B cell (primary cell): ENCODE results near the gene REG1A.

Source experiments
- CTCF ChIP-seq: fragments of 200-600 bp; IDR thresholded peaks from one replicate; pipeline ENCODE4 v1.8.0; 2022; ENCODE audit warnings: antibody characterized with exemption, mild to moderate bottlenecking
- EZH2 ChIP-seq: IDR thresholded peaks from 2 replicates; pipeline ENCODE4 v1.6.1; 2012; ENCODE audit warnings: borderline replicate concordance, low read depth, mild to moderate bottlenecking, moderate library complexity, low read length; ENCODE audit not compliant: insufficient read depth, poor library complexity, severe bottlenecking

GRCh38 chr2:79129260-79129659 is 9.0 kb downstream of the REG1A start:
- TF ChIP-seq CTCF (no peak), EZH2 (no peak)
